Left lung (tissue), 14 donors: ENCODE data around the gene SSX7. TPM values are rescaled to one million over a fixed set of nuclear protein-coding genes. Genes with fewer than 3 reads are reported as not detected.
"Not testable (repeated sequence)": the region's sequence is repeated elsewhere in the genome, so short reads cannot be mapped to it uniquely, and the experiment has no call there.

Source experiments
- ATAC-seq: fragments of 200-7000 bp; cut with Tn5 transposase; one replicate; pipeline ENCODE4 v1.9.1; 2020; ENCODE audit warnings: moderate library complexity
- DNase-seq, 4 donors: peaks; one replicate each; pipeline ENCODE4 v3.0.0-alpha.2; 2013 to 2020
- H3K27ac ChIP-seq, 2 donors: fragments of 200-600 bp; sonication (generic) in 1 of 2; one replicate each; pipeline versions ENCODE4 v1.5.0 to v1.8.0; 2020 to 2021
- H3K27me3 ChIP-seq, 2 donors: fragments of 200-600 bp; sonication (generic) in 1 of 2; one replicate each; pipeline versions ENCODE4 v1.5.0 to v1.8.0; 2020 to 2021
- H3K36me3 ChIP-seq, 2 donors: fragments of 200-600 bp; sonication (generic) in 1 of 2; one replicate each; pipeline versions ENCODE4 v1.5.0 to v1.8.0; 2020 to 2021
- H3K4me1 ChIP-seq, 2 donors: fragments of 200-600 bp; one replicate each; pipeline ENCODE4 v1.8.0; 2021
- H3K4me3 ChIP-seq, 2 donors: fragments of 200-600 bp; sonication (generic) in 1 of 2; one replicate each; pipeline versions ENCODE4 v1.5.0 to v1.8.0; 2020 to 2021; ENCODE audit warnings: mild to moderate bottlenecking in 1 of 2
- H3K9me3 ChIP-seq, 2 donors: fragments of 200-600 bp; sonication (generic) in 1 of 2; one replicate each; pipeline versions ENCODE4 v1.5.0 to v1.8.0; 2020 to 2021
- intact Hi-C, 2 donors: fragments of 100-400 bp; cut with DNase I; formaldehyde crosslinking; loops; one replicate each; pipeline versions ENCODE4 v1.11.2 to v1.14.2; 2022
- long read RNA-seq, 12 donors: library from polyadenylated mRNA in 2 of 12; unstranded in 2 of 12; transcript quantifications; one replicate each; pipeline ENCODE4 v2.0.0 and lab custom pipeline, GENCODE V29; 2019 to 2026
- polyA plus RNA-seq, 6 donors: library from polyadenylated mRNA; unstranded; fragments of 120-200 nt; gene quantifications; one replicate each; pipeline ENCODE4 v1.2.1, GENCODE V29; 2013; ENCODE audit not compliant: insufficient read length in 6 of 6
- total RNA-seq, 2 donors: library from RNA; stranded (reverse); fragmentation: NEBNext Ultra II Directional; extraction: Animal tissue kit (Norgen Biotek cat#: 25700); gene quantifications; one replicate each; pipeline ENCODE4 v1.2.1, GENCODE V29; 2021
- TF ChIP-seq, protein P1 (sequence below), 2 donors: fragments of 200-600 bp; sonication (generic) in 1 of 2; IDR thresholded peaks; one replicate each; pipeline versions ENCODE4 v1.5.0 to v1.8.0; 2021; ENCODE audit warnings: antibody characterized with exemption in 2 of 2
- donor health status: DM: no; HTN: yes; CAD: no.
- donor health status: DM: no; HTN: no; CAD: no.

The SSX7 gene
- not detected for total RNA-seq
- not detected for polyA plus RNA-seq
- long read RNA-seq, donor 1 = 0 reads
- long read RNA-seq, donor 2 = 0 reads
- long read RNA-seq, donor 3 = 0 reads
- long read RNA-seq, donor 4 = 0 reads
- long read RNA-seq, donor 5 = 0 reads
- long read RNA-seq, donor 6 = 0 reads
- long read RNA-seq, donor 7 = 0 reads
- long read RNA-seq, donor 8 = 0 reads
- long read RNA-seq, donor 9 = 0 reads
- long read RNA-seq, donor 10 = 0 reads
- long read RNA-seq, donor 11 = 0 reads
- long read RNA-seq, donor 12 = 0 reads

DNA sequence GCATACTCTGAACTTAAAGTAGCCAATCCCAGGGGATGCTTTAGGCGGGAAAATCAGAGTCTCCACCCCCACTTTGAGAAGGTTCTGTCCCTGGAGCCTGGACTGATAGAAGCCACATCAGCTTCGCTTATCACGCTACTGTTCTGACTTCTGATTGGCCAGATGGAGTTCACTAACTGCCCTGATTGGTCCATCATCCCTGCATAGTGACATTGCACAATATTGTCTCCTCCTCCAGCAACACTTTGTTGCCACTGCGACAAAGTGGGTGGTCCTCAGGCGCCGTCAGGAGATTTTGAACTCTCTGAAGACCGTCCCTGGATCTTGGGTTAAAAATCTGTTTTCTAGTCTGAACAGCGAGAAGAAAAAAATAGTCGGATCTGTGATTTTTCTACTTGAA is at the start of gene SSX7:
SSX7 (minus strand) TSS at position 101 of the 400 bp plus-strand sequence. CDS start 1,428 bp downstream, outside the sequence.
- H3K36me3 ChIP-seq, DNase-seq, H3K27me3 ChIP-seq, H3K4me3 ChIP-seq, intact Hi-C loops, ATAC-seq, H3K27ac ChIP-seq, H3K9me3 ChIP-seq, H3K4me1 ChIP-seq: not testable (repeated sequence)

DNA sequence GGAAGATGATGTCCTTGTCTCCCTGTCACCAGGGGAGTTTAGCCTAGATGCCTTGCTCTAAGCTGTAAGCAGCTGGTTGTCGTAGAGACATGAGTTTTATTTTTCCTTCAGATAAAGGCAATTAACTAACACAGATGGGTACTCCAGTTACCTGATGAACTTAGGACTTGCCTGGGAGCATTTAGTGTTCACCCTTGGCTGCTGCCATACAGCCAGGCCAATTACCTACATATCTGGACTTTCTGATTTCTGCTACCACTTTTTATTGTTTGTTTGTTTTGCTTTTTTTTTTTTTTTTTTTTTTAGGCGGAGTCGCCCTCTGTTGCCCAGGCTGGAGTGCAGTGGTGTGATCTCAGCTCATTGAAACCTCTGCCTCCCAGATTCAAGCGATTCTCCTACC is 37.3 kb upstream of the SSX7 start:
- H3K27me3 ChIP-seq, DNase-seq, H3K36me3 ChIP-seq, H3K9me3 ChIP-seq, intact Hi-C loops, H3K4me1 ChIP-seq, ATAC-seq, H3K4me3 ChIP-seq, H3K27ac ChIP-seq: not testable (repeated sequence)

DNA sequence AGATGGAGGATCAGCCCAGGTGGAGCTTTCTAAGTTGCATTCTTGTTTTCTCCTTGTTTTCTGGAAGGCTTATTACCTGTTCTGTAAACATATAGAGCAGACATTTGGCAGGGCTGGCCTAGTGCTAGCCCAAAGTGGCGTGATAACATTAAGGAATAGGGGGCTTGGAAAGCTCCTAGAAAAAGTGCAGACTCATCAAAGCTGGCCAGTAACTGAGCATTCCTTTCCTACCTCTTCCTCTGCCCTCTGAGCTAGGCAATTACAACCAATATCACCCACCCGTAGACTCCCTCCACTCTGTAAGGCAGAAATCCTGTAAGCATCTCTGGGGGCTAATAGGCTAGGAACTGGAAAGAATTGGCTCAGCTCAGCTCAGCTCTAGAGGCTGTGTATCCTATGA is 7.5 kb upstream of the SSX7 start:
- ATAC-seq, H3K27me3 ChIP-seq, DNase-seq, H3K9me3 ChIP-seq, H3K36me3 ChIP-seq, intact Hi-C loops, H3K27ac ChIP-seq, H3K4me3 ChIP-seq, H3K4me1 ChIP-seq: not testable (repeated sequence)

DNA sequence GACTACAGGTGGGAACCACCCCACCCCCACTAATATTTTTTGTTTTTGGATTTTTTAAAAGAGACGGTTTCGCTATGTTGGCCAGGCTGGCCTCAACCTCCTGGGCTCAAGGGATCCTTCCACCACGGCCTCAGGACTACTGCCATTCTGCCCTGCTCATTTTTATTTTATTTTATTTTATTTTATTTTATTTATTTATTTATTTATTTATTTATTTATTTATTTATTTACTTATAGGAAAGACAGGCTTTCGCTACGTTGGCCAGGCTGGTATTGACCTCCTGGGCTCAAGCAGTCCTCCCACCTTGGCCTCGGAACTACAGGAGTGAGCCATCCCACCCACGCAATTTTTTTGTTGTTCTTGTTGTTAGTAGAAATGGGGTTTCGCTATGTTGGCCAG is 775 bp upstream of the SSX7 start:
- DNase-seq, H3K4me3 ChIP-seq, H3K27me3 ChIP-seq, H3K9me3 ChIP-seq, H3K36me3 ChIP-seq, ATAC-seq, intact Hi-C loops, H3K4me1 ChIP-seq, H3K27ac ChIP-seq: not testable (repeated sequence)

DNA sequence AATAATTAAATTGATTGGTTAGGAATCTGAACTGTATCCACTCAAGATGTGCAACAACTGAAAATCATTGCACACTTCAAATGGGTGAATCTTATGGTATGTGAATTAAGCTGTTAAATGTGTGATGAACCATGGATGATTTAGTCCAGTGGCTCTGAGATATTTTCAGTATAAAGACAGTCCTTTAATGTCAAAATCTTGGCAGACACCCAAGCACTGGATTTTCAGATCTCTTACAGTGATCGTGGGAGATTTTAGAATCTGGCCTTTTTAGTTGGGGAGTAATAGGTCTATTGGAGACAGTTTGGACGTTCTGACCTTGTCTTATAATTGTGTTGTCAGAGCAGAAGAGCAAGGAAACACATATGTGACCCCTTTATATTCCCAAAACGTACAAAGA is 4.0 kb downstream of the SSX7 start:
- H3K4me3 ChIP-seq, intact Hi-C loops, H3K27ac ChIP-seq, H3K36me3 ChIP-seq, H3K27me3 ChIP-seq, DNase-seq, H3K4me1 ChIP-seq, H3K9me3 ChIP-seq, ATAC-seq: not testable (repeated sequence)

GRCh38 chrX:52648956-52649355 is 5.7 kb downstream of the SSX7 start:
- DNase-seq, ATAC-seq, H3K36me3 ChIP-seq, H3K4me1 ChIP-seq, H3K27me3 ChIP-seq, H3K4me3 ChIP-seq, intact Hi-C loops, H3K27ac ChIP-seq, H3K9me3 ChIP-seq: not testable (repeated sequence)

GRCh38 chrX:52628483-52628882 is 26.2 kb downstream of the SSX7 start:
- H3K27ac ChIP-seq, H3K27me3 ChIP-seq, DNase-seq, H3K36me3 ChIP-seq, H3K4me3 ChIP-seq, ATAC-seq, H3K9me3 ChIP-seq, H3K4me1 ChIP-seq, intact Hi-C loops: not testable (repeated sequence)

GRCh38 chrX:52620661-52621060 is 34.0 kb downstream of the SSX7 start:
- intact Hi-C loops, H3K36me3 ChIP-seq, H3K4me1 ChIP-seq, H3K27ac ChIP-seq, H3K27me3 ChIP-seq, DNase-seq, H3K4me3 ChIP-seq, ATAC-seq, H3K9me3 ChIP-seq: not testable (repeated sequence)

GRCh38 chrX:52608961-52609360 is 45.7 kb downstream of the SSX7 start:
- H3K27me3 ChIP-seq = no peaks in the 10 kb centered on the region
- intact Hi-C loops = no loop called here
- no peaks in the 10 kb centered on the region for H3K9me3 ChIP-seq
- H3K4me3 ChIP-seq = no peak overlapping the region
- H3K27ac ChIP-seq = no peak overlapping the region
- TF ChIP-seq, protein P1, sequence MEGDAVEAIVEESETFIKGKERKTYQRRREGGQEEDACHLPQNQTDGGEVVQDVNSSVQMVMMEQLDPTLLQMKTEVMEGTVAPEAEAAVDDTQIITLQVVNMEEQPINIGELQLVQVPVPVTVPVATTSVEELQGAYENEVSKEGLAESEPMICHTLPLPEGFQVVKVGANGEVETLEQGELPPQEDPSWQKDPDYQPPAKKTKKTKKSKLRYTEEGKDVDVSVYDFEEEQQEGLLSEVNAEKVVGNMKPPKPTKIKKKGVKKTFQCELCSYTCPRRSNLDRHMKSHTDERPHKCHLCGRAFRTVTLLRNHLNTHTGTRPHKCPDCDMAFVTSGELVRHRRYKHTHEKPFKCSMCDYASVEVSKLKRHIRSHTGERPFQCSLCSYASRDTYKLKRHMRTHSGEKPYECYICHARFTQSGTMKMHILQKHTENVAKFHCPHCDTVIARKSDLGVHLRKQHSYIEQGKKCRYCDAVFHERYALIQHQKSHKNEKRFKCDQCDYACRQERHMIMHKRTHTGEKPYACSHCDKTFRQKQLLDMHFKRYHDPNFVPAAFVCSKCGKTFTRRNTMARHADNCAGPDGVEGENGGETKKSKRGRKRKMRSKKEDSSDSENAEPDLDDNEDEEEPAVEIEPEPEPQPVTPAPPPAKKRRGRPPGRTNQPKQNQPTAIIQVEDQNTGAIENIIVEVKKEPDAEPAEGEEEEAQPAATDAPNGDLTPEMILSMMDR (IDR thresholded peaks at IDR 0.05) = no peak
- no peak for ATAC-seq
- H3K4me1 ChIP-seq = no peaks in the 10 kb centered on the region
- no peaks in the 10 kb centered on the region for H3K36me3 ChIP-seq
- DNase-seq = no peak

DNA sequence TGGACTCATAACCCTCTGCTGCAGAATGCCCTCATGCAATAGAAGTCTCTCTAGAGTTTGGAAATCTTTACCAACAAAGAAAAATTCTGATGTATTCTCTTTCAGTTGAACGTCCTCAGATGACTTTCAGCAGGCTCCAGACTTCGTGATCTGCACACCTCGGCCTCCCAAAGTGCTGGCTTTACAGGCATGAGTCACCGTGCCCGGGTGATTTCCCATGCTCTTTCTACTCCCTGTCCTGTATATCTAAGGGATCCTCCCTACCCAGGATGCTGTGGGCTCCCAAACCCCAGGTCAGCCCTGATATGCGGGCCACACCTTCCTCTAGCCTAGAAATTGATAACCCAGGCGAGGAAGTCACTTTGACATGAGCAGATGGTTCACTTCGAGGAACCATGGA is 51.5 kb downstream of the SSX7 start:
- ATAC-seq, H3K27me3 ChIP-seq, H3K4me1 ChIP-seq, H3K4me3 ChIP-seq, H3K36me3 ChIP-seq, H3K9me3 ChIP-seq, H3K27ac ChIP-seq, intact Hi-C loops, DNase-seq: not testable (repeated sequence)
